ENCODE measurements around the gene SYNE4. TPM values are rescaled to one million over a fixed set of nuclear protein-coding genes. Genes with fewer than 3 reads are reported as not detected.

SYNE4 gene
- total and polyA plus RNA-seq, 2 of the 13 experiments (the other 11 are each of a cell fraction or from before 2014, with no cell fraction given): 13.7 to 23.0 TPM

DNA sequence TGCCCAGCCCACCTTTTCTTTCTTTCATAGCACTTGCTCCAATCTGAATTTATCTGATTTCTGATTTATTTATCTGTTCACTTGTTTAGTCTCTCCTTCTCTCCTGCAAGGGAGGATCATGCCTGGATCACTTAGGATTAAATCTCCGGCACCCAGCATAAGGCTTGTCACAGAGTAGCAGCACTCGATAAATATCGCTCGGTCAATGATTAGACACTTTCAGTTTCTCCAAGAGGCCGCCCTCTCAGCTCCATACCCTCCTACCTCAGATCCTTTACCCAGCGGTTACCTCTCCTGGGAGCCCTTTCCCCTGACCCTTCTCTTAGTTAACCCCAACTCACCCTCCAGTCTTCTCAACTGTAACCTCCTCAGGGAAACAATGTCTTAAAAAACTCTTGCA lies 22.7 kb upstream of the SYNE4 start (continued):
- TF ChIP-seq, protein P1, sequence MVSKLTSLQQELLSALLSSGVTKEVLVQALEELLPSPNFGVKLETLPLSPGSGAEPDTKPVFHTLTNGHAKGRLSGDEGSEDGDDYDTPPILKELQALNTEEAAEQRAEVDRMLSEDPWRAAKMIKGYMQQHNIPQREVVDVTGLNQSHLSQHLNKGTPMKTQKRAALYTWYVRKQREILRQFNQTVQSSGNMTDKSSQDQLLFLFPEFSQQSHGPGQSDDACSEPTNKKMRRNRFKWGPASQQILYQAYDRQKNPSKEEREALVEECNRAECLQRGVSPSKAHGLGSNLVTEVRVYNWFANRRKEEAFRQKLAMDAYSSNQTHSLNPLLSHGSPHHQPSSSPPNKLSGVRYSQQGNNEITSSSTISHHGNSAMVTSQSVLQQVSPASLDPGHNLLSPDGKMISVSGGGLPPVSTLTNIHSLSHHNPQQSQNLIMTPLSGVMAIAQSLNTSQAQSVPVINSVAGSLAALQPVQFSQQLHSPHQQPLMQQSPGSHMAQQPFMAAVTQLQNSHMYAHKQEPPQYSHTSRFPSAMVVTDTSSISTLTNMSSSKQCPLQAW (CRISPR knock-in tag; IDR thresholded peaks at IDR 0.05): no peak
- no peak for TF ChIP-seq SNAPC2 (CRISPR knock-in tag; IDR thresholded peaks at IDR 0.05)

DNA sequence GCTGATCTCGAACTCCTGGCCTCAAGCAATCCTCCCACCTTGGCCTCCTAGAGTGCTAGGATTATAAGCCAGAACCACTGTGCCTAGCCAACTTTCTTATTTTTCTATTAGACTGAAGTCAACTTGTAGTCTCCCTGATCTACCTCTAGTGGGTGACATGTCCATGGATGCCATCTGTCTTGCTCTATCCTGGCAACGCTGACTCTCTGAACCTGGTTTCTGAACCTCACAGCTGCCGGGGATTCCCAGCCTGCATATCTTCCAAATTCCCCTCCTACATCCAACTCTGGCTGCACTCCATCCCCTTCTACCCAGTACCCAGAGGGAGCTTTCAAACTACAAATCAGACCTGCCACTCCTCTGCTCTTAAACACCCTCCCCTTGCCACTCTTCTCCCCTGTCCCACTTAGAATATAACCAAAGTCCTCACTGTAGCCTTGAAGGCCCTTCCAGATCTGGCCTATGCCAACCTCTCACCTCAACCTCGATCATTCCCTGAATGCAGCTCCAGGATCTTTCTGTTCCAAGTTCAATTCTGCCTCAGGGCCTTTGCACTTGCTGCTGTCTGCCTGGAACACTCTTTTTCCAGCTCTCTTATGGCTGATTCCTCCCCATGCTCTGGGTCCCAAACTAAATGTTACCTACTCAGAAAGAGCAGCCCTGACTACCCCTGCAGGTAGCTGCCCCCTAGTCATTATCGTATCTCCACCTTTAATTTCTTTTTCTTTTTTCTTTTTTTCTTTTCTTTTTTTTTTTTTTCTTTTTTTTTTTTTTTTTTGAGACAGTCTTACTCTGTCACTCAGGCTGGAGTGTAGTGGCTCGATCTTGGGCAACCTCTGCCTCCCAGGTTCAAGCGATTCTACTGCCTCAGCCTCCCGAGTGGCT lies 21.9 kb upstream of the SYNE4 start:
- no peak overlapping the region for H3K4me2 ChIP-seq (ENCODE audit: low read depth, low read length)

More for the DNA sequence above, 21.9 kb upstream of the SYNE4 start:
- no peak; the same call in 2 of the 3 replicates for ATAC-seq
- no peaks in the 10 kb centered on the region for H3K79me2 ChIP-seq (ENCODE audit: insufficient read depth, low read length)
- TF ChIP-seq RBAK (CRISPR knock-in tag; IDR thresholded peaks at IDR 0.05) (no peak), STAG1 (CRISPR knock-in tag; IDR thresholded peaks at IDR 0.05) (peak; percentile 8; the same call in 1 of the 2 replicates)
- H3K9ac ChIP-seq (ENCODE audit: insufficient read depth, low read depth, low read length): no peak overlapping the region
- no peak for DNase-seq (ENCODE audit: low spot score)
- no TSS peak for BruUV-seq (replicated peaks)
- peak; percentile 43 for FAIRE-seq
- no peaks in the 10 kb centered on the region for H4K20me1 ChIP-seq (ENCODE audit: insufficient read depth, low read length)
- H3K9me3 ChIP-seq (ENCODE audit: low read length): no peaks in the 10 kb centered on the region
- peaks cover 0 to 1% of the 10 kb centered on the region in 2 experiments; a peak in 1 of 5 replicates for H3K36me3 ChIP-seq (replicated peaks in 1 of 2; ENCODE audit: control insufficient read depth in 1 of 2, insufficient read depth in 2 of 2, low read length in 2 of 2)
- H3K27me3 ChIP-seq (ENCODE audit: control insufficient read depth in 1 of 2, insufficient read depth in 2 of 2, low read length in 2 of 2): no peaks in the 10 kb centered on the region
- POLR2A ChIA-PET: no interaction called here
- H3K4me3 ChIP-seq (replicated peaks in 1 of 3; ENCODE audit: insufficient read depth in 1 of 3, low read depth in 2 of 3, low read length in 3 of 3): no peak overlapping the region
- WGBS (ENCODE audit: low lambda C conversion rate): 90% methylated on average over 8 of the region's 8 CpGs
- peaks cover 8% of the 10 kb centered on the region for H3K4me1 ChIP-seq (ENCODE audit: insufficient read depth, low read length)
- no peak overlapping the region for H3K27ac ChIP-seq (ENCODE audit: extremely low read length, insufficient read depth, low read length)
- no peak overlapping the region for H2AFZ ChIP-seq (ENCODE audit: low read length)
- CTCF ChIA-PET (ENCODE audit: low intra/inter-chr PET ratio, low total read pairs): no interaction called here
- intact Hi-C loops (cut with micrococcal nuclease; ENCODE audit: unreplicated experiment): no loop called here
- in situ Hi-C loops (cut with HindIII; ENCODE audit: extremely low pct_ligation_motif_present, low pct_unique_long_range_greater_than_20kb): no loop called here

Measured in HepG2 (cell line).